Measurements from ENCODE around the gene ODAD4. TPM values are rescaled to one million over a fixed set of nuclear protein-coding genes. Genes with fewer than 3 reads are reported as not detected.

ODAD4 gene
- total RNA-seq, 1 donor from 2014 or later, result 1.0 TPM

- TF ChIP-seq, protein P1, sequence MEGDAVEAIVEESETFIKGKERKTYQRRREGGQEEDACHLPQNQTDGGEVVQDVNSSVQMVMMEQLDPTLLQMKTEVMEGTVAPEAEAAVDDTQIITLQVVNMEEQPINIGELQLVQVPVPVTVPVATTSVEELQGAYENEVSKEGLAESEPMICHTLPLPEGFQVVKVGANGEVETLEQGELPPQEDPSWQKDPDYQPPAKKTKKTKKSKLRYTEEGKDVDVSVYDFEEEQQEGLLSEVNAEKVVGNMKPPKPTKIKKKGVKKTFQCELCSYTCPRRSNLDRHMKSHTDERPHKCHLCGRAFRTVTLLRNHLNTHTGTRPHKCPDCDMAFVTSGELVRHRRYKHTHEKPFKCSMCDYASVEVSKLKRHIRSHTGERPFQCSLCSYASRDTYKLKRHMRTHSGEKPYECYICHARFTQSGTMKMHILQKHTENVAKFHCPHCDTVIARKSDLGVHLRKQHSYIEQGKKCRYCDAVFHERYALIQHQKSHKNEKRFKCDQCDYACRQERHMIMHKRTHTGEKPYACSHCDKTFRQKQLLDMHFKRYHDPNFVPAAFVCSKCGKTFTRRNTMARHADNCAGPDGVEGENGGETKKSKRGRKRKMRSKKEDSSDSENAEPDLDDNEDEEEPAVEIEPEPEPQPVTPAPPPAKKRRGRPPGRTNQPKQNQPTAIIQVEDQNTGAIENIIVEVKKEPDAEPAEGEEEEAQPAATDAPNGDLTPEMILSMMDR (IDR thresholded peaks at IDR 0.05), result no peak
- no peak overlapping the region for H3K27ac ChIP-seq
- H3K27me3 ChIP-seq, result no peaks in the 10 kb centered on the region
- intact Hi-C loops (cut with DNase I), result no loop called here
- peaks cover 100% of the 10 kb centered on the region for H3K36me3 ChIP-seq
- ATAC-seq, result no peak
- DNase-seq, result no peak
- H3K4me3 ChIP-seq, result no peak overlapping the region
- H3K9me3 ChIP-seq, result no peaks in the 10 kb centered on the region
- H3K4me1 ChIP-seq, result no peaks in the 10 kb centered on the region
These were observed 55.5 kb downstream of the ODAD4 start for GRCh38 chr17:41985919-41986318.

- Histone ChIP-seq H3K36me3 (peaks cover 100% of the 10 kb centered on the region), H3K27ac (no peak overlapping the region), H3K4me1 (no peaks in the 10 kb centered on the region), H3K4me3 (no peak overlapping the region), H3K9me3 (no peaks in the 10 kb centered on the region), H3K27me3 (no peaks in the 10 kb centered on the region)
- intact Hi-C loops (cut with DNase I), result no loop called here
- TF ChIP-seq, protein P1 (IDR thresholded peaks at IDR 0.05), result no peak
- ATAC-seq, result no peak
- DNase-seq, result no peak
These were observed 56.2 kb downstream of the ODAD4 start for GRCh38 chr17:41986634-41987033.

DNA sequence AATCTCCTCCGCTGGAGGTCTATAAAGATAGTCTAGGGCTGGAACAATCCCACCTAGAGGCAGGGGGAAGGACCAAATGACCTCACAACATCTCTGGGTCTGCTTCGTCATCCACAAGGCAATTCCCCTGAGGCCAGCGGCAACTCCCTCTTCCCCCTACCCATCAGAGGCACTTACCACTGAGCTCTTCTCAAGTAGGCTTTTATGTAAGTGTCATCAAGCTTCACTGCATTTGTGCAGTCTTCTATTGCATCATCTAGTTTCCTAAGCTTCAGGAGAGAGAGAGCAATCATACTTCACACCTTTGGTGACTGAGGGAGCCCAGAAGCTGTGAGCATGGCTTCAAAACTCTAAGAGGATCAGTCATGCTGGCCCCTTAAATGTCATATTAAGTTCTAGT, 57.2 kb downstream of the ODAD4 start:
- Histone ChIP-seq H3K27me3 (no peaks in the 10 kb centered on the region), H3K9me3 (no peaks in the 10 kb centered on the region), H3K4me1 (no peaks in the 10 kb centered on the region), H3K4me3 (no peak overlapping the region), H3K36me3 (peaks cover 100% of the 10 kb centered on the region), H3K27ac (no peak overlapping the region)
- TF ChIP-seq, protein P1 (IDR thresholded peaks at IDR 0.05), result no peak
- intact Hi-C loops (cut with DNase I), result no loop called here
- DNase-seq (no peak), ATAC-seq (no peak)

DNA sequence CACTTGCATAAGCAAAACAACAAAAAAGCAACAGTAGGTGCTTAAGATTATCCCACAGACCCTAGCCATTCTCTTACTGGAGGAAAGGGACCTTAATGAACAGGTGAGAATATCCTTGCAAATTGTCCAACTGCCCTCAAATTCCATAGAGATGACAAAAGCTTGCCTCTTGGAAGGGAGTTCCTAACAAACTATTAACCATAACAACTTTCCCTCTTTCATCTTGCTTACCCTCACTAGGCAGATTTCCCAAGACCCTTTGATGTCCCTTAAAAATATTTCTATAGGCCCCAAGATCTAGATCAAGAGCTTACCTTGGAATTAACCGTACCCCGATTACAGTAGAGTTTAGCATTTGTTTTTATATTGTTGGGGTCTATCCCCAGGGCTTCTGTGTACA, 58.0 kb downstream of the ODAD4 start:
- DNase-seq, result no peak
- TF ChIP-seq, protein P1 (IDR thresholded peaks at IDR 0.05), result no peak

GRCh38 chr17:41989702-41990419, 59.4 kb downstream of the ODAD4 start:
- Histone ChIP-seq H3K27ac (no peak overlapping the region), H3K4me3 (no peak overlapping the region), H3K4me1 (no peaks in the 10 kb centered on the region), H3K27me3 (no peaks in the 10 kb centered on the region), H3K9me3 (no peaks in the 10 kb centered on the region), H3K36me3 (peaks cover 100% of the 10 kb centered on the region)
- no peak for ATAC-seq
- no peak for DNase-seq
- TF ChIP-seq, protein P1 (IDR thresholded peaks at IDR 0.05), result no peak
- intact Hi-C loops (cut with DNase I), result no loop called here

More for the DNA sequence above, 58.0 kb downstream of the ODAD4 start:
- intact Hi-C loops (cut with DNase I), result no loop called here
- Histone ChIP-seq H3K27ac (no peak overlapping the region), H3K9me3 (no peaks in the 10 kb centered on the region), H3K27me3 (no peaks in the 10 kb centered on the region), H3K4me3 (no peak overlapping the region), H3K36me3 (peaks cover 100% of the 10 kb centered on the region), H3K4me1 (no peaks in the 10 kb centered on the region)
- no peak for ATAC-seq
